Stimulated activated CD8-positive, alpha-beta memory T cell treated with anti-CD3 and anti-CD28 coated beads, Interleukin-2, amount 100 ng/mL, for 48 hours (primary cell): Measurements from ENCODE around the gene BACH1.

Experiments
- DNase-seq, 2 donors: peaks; one replicate each; pipeline ENCODE4 v3.0.0-alpha.2; 2020; ENCODE audit warnings: low read depth in 2 of 2

The BACH1 gene

DNA sequence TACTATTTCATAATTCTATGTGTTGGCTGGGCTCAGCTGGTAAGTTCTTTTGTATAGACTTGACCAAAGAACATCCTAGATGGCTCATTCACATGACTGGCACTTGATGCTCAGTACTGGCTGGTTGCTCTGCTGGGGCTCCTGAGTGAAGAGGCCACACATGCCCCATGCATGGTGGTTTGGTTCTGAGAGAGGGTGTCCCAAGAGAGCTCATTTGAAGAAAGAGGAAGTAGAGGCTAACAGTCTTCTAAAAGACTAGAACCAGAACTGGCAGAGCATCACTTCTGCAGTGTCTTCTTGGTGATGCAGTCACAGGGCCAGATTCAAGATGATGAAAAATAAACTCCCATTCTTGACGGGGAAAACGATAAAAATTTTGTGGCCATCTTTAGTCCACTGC is 5.2 kb upstream of the BACH1 start:
- no peak for DNase-seq

DNA sequence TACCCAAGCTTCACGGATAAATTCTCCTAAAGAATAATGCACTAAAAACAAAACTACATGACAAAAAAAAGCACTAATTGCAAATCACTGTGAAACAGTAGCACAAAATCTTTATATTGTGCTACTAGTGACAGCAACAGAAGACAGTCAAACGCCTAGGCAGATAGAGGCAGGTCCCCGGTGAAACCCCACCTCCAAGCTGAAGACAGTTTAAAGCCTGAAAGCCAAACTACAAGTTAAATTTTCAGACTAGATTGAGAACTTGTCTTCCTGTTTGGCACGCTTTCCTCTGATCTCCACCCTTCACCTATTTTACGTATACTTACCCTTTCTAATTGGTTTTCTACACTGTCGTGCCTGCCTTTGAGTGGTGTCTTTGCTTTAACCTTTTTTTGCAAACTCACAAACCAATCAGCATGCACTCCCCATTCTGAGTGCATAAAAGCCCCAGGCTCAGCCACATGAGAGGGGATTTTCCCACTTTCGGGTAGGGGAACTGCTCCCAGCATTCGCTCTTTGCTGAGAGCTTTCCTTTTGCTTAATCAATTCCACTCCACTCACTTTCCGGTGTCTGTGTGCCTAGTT is 3.6 kb upstream of the BACH1 start:
- DNase-seq = no peak

- no peak for DNase-seq
Measured at GRCh38 chr21:29296446-29296845, 2.3 kb upstream of the BACH1 start.

DNA sequence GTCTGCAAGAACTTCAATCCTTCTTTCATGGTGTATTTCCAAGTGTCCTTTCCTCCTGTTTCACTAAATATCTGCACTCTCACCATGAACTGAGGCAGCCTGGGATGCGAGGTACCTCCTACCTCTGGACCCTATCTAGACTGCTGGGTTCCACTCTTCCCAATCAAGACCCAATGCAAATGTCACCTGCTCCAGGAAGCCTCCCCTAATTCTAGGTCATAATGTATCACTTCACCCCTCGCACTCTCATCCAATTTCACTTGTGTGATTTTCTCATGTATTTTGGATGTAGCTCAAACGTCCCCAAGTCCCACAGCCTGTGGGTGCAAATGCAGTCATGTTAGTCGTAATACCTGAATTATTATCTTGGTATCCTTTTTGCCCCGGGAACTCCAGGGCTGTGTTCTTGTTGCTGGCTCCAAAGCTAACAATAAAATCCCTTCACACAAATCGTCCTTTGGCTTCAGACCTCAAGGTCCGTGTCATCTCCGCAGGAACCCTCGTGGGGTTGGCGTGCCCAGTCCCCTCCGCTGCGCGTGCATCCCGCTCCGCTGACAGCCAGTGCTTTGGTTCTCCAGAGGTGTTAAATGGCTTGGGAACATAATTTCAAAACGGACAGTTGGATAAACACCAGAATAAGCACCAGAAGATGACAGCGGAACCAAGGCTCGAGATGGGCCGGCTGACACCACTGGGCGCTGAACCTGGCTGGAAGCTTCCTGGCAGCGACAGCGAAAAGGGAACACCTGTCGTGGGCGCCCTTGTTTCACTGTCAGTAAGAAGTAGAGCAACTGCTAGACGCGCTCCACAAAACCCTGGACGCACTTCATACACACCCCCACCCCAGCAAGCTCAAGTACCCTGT is 1.0 kb upstream of the BACH1 start:
- no peak for DNase-seq

DNA sequence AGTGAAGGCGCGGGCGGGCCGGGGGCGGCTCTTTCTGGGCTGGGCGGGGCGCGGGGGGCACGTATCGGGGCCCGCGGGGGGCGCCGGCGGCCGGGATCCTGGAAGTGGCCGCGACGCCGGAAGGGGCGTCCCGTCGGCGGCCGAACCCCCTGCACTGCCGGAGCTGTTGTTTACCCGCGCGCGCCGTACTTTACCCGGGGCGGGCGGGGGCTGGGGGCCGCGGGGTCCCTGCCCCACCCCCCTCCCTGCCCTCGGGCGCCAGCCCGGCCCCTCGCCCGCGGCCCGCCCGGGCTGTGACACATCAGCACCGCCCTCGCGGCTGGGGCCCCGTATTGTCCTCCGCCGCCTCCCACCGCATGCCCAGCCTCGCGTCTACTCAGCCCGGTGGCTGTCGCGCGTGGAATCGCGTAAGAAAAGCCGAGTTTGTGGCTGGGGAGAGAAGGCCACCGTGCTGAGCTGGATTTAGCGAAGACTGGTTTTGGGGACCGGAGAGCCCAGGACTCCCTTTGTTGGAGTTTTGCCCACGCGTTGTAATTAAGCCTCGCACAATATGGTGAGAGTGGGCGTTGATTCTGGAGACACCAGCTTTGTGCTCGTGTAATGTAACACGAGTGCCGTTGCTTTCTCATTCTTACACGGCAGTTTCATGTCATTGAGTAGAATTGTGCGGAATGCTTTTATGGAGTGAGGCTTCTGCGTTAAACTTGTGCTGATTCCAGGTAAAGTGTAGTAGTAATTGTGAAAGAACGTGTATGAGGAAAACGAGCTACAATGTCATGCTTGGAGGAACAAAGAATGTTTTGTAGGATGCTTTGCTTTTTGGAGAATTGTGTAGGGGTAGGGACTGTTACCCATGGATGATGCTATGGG is 559 bp downstream of the BACH1 start:
- DNase-seq = peak; percentile 58 to 62

DNA sequence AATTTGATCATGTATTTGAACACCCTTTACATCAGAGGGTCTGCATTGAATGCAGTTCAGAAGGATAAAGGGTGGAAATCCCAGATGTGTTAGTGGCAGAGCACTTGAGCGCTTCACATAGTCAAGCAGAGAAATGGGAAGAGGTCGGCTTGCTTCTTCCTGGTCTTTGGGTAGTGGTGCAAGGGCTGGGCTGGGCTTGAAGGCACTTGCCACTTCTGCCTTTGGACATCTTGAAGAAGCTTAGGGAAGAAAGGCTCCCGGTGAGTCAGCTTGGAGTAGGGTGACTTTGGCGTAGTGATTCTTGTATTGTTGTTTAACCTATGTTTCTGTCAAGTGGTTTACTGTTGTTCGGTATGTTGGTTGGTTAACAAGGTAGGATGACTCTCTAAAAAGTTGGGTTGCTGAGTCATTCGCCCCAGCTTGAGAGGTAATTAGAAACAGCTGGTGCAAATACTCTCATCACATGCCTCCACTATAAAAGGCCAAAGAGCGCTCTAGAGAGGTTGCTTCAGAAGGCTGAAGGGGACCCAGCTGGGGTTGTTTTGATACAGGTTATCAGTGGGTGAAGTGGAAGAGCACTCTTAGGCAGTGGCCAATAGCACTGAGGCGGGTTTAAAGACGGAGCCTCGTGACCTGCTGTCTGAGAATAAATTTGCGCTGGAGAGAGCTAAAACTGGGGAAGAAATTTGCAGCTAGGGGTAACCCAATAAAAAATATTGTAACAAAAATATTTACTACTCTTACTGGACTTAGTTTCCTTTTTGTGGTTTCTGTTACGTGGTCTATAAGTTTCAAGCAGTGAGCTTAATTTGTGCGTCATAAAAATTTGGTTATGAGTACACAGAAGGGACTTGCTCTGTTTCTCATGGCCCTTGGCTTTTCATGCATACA is 1.4 kb downstream of the BACH1 start:
- DNase-seq = peak in 1 of 2 donors; percentile 27

DNA sequence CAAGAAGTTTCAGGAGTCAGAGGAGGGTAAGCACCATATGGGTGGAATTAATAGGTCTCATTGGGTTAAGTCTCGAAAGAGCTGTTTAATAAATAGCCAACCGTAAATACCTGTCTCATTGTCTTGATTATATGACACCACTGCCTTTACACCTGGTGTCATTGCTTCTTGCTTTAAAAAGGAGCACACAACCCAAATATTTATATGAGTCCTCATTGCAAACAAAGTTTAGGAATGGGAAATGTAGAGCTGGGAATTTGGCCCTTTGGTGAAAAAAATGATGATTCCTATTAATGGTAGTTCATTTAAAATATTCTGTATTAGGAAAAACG is 2.1 kb downstream of the BACH1 start:
- DNase-seq = no peak

DNA sequence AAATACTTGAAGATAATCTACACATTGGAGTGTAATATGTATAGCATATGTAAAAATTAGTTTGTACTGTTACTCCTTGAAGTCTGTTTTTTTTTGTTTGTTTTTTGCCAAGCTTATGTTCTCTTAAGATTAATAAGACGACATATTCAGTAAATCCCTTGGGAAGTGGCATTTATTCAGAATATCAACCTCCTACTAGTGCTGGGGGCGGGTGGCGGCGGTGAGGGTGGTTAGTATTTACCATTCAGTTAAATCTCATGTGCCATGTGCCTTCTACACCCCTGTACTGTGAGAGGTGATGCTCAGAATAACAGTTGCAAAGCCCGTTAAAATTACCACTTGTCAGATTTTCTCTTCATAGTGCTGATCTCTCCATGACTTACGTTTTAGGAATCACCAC is 3.0 kb downstream of the BACH1 start:
- DNase-seq = no peak

- DNase-seq = no peak
Measured at GRCh38 chr21:29302359-29302875, 3.7 kb downstream of the BACH1 start.

- DNase-seq = no peak
Measured at GRCh38 chr21:29303288-29303687, 4.6 kb downstream of the BACH1 start.

DNA sequence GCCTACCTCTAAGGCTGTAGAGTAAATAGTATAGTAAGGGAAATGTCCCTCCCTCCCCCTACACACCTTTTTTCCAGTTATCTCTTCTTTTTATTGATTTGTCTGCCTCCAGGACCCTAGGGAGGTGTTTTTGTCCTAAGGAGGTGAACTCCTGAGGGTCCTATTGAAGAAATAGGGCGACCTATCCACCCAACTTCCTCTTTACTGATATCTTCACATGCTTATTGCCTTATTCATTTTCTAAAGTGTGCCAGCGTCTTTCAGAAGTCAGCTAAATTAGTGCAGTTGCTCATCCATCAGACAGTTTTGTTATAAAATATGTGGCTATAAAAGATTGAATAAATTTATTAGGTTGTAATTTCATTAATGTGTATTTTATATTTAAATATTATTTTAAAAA is 5.9 kb downstream of the BACH1 start:
- no peak for DNase-seq

DNA sequence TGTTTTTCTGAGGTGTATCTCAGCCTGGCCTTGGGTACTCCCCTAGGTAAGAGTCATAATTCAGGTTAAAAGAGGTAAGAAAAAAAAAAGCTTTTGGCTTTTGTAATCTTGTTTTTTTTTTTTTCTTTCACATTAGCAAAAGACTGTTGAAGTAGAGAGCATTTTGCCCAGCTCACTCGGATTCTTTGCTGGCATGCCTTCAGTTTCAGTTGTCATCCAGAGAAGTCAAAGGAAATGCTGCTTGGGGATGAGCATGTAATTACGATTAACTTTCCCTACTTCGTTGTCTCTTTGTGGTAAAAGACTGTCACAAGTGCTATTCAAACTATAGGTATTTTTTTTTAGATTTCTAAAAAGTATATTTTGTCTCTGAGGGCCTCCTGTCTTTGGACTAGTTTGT is 6.3 kb downstream of the BACH1 start:
- DNase-seq = no peak

DNA sequence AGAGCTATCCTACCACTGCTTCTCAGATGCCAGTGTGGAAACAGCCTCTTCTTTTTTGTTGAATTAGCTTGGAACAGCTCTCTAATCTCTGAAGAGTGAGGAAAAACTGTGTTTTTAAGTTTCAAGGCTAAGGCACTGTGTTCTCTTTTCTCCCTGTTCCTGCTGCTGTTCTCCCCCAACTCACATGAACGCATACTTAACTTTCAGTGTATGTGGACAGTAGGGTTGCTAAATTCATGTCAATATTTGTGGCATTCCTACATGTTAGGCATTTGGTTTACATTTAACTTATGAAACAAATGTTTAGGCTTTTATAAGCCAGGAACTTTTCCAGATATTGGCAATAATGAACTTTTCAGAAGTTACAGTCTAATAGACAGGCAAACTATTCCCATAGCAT is 6.8 kb downstream of the BACH1 start:
- no peak for DNase-seq

GRCh38 chr21:29306920-29307319 is 8.2 kb downstream of the BACH1 start:
- DNase-seq = no peak

- no peak for DNase-seq
Measured at GRCh38 chr21:29307718-29308455, 9.2 kb downstream of the BACH1 start.

- DNase-seq = no peak
Measured at GRCh38 chr21:29308456-29308783, 9.7 kb downstream of the BACH1 start.

DNA sequence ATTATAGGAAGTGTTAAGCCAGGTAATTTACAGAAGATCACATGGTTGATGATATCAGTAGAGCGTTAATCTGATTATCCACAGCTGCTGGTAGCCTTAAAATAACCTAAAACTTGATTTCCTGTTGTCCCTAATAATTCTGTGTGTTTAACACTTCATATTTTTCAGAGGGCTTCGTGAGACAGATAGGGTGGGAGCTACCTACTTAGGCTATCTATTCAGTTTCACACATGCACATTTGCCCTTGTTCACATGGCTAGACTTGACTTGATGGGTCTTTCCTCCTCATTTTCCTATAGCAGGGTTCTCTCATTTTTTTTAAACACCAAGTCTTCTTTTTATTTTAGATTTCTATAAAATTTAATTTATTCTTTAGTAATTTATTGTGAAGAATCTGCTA is 11.0 kb downstream of the BACH1 start:
- DNase-seq = no peak

GRCh38 chr21:29311802-29312201 is 13.1 kb downstream of the BACH1 start:
- no peak for DNase-seq

DNA sequence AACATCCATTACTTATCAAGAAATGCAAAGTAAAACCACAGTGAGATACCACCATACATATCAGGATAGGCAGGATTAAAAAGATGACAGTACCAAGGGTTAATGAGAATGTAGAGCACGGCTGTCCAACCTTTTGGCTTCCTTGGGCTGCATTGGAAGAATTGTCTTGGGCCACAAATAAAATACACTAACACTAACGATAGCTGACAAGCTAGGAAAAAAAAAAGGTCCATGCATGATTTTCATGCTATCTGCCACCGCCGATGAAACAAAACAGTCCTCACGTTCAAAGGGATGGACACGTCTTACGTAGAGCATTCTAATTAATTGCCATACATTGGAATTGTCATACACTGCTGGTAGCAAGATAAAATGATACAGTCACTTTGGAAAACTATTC is 14.3 kb downstream of the BACH1 start:
- no peak for DNase-seq

DNA sequence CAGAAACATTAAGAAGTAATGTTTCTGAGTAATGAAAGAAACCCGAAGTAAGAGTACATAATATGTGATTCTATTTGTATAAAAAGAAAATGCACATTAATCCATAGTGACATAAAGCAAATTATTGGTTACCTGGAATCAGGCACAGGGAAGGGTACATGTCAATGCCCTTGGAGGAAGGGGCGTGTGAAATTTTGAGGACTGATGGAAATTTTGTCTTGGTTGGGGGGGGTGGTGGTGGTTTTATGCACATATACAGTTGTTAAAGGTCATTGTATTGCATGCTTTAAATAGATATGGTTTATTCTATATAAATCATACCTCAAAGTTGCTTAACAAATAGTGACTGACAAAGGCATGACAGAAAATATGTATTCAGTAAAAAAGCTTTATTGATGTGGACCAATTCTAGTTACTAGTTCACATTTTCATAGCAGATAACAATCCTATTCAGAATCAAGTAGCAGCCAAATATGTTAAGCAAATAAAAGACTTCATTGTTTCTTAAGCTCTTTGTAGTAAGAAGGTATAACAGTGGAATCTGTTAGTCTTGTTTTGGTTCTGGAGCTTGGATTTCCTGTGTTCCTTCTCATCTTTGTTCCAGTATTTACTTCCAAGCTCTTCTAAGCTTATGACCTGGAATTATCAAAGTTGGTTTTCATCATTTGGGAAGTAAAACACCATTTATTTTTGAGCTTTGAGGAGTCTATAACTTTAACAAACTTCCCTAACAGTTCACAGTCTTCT is 15.1 kb downstream of the BACH1 start:
- DNase-seq = no peak
